Osteocyte (in vitro differentiated cells): ENCODE results near the gene BRICD5. TPM values are rescaled to one million over a fixed set of nuclear protein-coding genes. Genes with fewer than 3 reads are reported as not detected.

Source experiments
- DNase-seq: peaks from one replicate; pipeline ENCODE4 v3.0.0; 2021; ENCODE audit warnings: mixed read lengths; ENCODE audit not compliant: unreplicated experiment; ENCODE audit errors: extremely low spot score
- H3K27ac Mint-ChIP-seq: one replicate; pipeline ENCODE4 v1.8.0; 2021; ENCODE audit warnings: mild to moderate bottlenecking, mixed read lengths; ENCODE audit not compliant: unreplicated experiment
- H3K27me3 Mint-ChIP-seq: one replicate; pipeline ENCODE4 v1.8.0; 2021; ENCODE audit warnings: mixed read lengths; ENCODE audit not compliant: unreplicated experiment
- H3K36me3 Mint-ChIP-seq: one replicate; pipeline ENCODE4 v1.8.0; 2021; ENCODE audit warnings: mixed read lengths; ENCODE audit not compliant: unreplicated experiment
- H3K4me1 Mint-ChIP-seq: one replicate; pipeline ENCODE4 v1.8.0; 2021; ENCODE audit warnings: mixed read lengths; ENCODE audit not compliant: unreplicated experiment
- H3K4me3 Mint-ChIP-seq: one replicate; pipeline ENCODE4 v1.8.0; 2021; ENCODE audit warnings: mild to moderate bottlenecking, moderate library complexity, mixed read lengths; ENCODE audit not compliant: unreplicated experiment
- H3K9me3 Mint-ChIP-seq: one replicate; pipeline ENCODE4 v1.8.0; 2021; ENCODE audit warnings: mixed read lengths; ENCODE audit not compliant: unreplicated experiment
- total RNA-seq: library from RNA; stranded (reverse); gene quantifications from 2 replicates; pipeline ENCODE4 v1.2.1, GENCODE V29; 2021
- TF ChIP-seq, protein P1 (sequence below): fragments of 200-600 bp; sonication (generic); IDR thresholded peaks from 2 replicates; pipeline ENCODE4 v1.5.0; 2021; ENCODE audit warnings: antibody characterized with exemption, mild to moderate bottlenecking, moderate library complexity

The BRICD5 gene
- total RNA-seq, 1 donor from 2014 or later, result 6.6 TPM

DNA sequence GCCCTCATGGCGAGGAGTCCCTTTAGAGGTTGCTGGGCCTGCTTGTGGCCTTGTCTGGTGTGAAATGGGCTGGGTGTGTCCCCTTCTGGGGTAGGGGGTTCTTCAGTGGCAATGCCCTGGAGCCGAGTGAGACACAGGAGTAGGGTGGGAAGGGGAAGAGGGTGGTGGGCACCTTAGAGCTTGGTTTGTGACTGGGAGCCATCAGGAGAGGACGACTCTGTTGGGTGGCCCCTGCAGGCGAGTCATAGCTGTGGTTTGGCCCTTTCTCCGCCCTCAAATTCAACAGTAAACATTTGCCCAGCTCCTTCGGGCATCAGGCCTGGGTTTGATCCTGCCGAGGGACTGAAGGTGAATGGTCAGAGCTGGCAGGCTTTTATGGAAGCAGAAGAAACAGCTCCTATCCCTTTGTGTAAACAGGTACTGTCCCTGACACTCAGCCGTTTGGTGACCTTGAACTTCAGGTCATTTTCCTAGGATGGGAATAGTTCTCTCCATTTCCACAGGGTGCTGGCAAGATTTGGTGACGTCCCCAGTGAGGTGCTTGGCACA is 15.7 kb upstream of the BRICD5 start:
- TF ChIP-seq, protein P1, sequence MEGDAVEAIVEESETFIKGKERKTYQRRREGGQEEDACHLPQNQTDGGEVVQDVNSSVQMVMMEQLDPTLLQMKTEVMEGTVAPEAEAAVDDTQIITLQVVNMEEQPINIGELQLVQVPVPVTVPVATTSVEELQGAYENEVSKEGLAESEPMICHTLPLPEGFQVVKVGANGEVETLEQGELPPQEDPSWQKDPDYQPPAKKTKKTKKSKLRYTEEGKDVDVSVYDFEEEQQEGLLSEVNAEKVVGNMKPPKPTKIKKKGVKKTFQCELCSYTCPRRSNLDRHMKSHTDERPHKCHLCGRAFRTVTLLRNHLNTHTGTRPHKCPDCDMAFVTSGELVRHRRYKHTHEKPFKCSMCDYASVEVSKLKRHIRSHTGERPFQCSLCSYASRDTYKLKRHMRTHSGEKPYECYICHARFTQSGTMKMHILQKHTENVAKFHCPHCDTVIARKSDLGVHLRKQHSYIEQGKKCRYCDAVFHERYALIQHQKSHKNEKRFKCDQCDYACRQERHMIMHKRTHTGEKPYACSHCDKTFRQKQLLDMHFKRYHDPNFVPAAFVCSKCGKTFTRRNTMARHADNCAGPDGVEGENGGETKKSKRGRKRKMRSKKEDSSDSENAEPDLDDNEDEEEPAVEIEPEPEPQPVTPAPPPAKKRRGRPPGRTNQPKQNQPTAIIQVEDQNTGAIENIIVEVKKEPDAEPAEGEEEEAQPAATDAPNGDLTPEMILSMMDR, result no peak
- H3K4me3 Mint-ChIP-seq, result peak overlapping the region; percentile 36
- peak; percentile 76 for DNase-seq
- peaks cover 20% of the 10 kb centered on the region for H3K4me1 Mint-ChIP-seq
- peak overlapping the region; percentile 50 for H3K27ac Mint-ChIP-seq
- no peaks in the 10 kb centered on the region for H3K27me3 Mint-ChIP-seq
- no peaks in the 10 kb centered on the region for H3K9me3 Mint-ChIP-seq
- H3K36me3 Mint-ChIP-seq, result peaks cover 7% of the 10 kb centered on the region

DNA sequence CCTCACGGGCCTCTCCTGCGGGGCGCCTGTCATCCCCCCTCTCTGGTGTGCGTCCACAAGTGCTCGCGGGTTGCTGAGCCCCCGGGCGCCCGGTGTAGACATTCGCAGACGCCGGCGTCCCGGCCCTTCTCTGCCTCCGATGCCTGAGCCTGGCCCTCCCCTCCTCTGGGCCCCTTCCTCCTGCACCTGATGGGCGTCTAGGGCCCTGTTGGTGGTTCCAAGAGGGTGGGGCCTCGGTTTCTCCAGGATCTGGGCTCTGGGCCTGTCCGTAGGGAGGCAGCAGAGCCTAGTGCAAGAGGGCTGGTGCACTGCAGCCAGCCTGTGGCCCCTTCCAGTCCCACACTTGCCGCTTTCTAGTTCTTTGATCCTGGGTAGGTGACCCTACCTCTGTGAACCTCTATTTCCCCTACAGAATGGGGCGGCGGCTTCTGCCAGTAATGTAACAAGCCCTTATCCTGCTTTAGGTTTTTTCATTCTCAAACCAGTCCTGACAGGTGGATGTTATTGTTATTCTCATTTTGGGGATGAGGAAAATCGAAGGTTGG is 13.4 kb upstream of the BRICD5 start:
- Mint-ChIP-seq H3K36me3 (no peaks in the 10 kb centered on the region), H3K27me3 (no peaks in the 10 kb centered on the region), H3K4me1 (peaks cover 20% of the 10 kb centered on the region), H3K9me3 (no peaks in the 10 kb centered on the region), H3K4me3 (peak overlapping the region; percentile 79), H3K27ac (peak overlapping the region; percentile 68)
- TF ChIP-seq, protein P1, result peak; percentile 43
- peak; percentile 85 for DNase-seq

DNA sequence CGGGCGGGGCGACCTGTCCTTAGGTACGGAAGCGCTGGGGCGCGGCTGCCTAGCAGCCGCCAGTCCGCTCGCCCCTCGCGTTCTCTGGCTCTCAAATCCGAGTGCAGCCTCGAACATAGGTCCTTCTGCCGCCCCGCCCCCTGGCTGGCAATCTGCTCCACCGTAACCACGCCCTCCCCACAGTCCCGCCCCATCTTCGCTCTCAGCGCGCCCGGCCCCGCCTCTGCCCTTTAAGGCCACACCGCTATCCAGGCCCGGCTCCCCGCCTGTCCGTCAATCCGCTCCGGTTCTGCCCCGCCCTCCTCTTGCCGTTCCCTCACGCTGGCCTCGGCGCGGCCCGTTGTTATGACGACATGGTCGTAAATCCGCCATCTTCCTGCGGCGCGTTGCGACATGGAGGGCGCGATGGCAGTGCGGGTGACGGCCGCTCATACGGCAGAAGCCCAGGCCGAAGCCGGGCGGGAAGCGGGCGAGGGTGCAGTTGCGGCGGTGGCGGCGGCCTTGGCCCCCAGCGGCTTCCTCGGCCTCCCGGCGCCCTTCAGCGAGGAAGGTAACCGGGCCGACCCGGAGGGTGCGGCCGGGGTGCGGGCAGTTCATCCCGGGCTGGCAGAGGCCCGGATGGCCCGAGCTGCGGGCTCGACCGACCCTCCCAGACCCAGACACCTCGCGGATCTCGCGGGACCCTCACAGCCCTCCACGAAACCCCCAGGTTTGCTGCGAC is 12.7 kb upstream of the BRICD5 start, which contains the start of gene E4F1:
Gene E4F1 (plus strand): TSS at position 371 of the 721 bp plus-strand sequence. CDS start 23 bp downstream, at position 394.
- Mint-ChIP-seq H3K4me1 (peaks cover 20% of the 10 kb centered on the region), H3K4me3 (peak within 1 kb of the TSS; percentile 79), H3K36me3 (no peaks in the 10 kb centered on the region), H3K27me3 (no peaks in the 10 kb centered on the region), H3K27ac (peak within 1 kb of the TSS; percentile 69), H3K9me3 (no peaks in the 10 kb centered on the region)
- peak; percentile 100 for DNase-seq
- TF ChIP-seq, protein P1, result no peak

DNA sequence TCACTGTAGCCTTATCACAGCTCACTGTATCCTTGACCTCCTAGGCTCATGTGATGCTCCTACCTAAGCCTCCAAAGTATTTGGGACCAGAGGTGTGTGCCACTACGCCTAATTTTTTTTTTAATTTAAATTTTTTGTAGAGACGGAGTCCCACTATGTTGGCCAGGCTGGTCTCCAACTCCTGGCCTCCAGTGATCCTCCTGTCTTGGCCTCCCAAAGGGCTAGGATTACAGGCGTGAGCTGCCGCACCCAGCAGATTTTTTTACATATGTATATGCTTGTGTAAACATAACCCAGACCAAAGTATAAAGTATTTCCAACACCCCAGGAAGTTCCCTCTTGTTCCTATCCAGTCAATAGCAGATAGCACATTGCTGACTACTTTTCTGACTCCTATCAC is 5.7 kb upstream of the BRICD5 start:
- peak overlapping the region; percentile 74 for H3K4me3 Mint-ChIP-seq
- no peaks in the 10 kb centered on the region for H3K27me3 Mint-ChIP-seq
- H3K4me1 Mint-ChIP-seq, result peaks cover 21% of the 10 kb centered on the region
- no peaks in the 10 kb centered on the region for H3K36me3 Mint-ChIP-seq
- no peak overlapping the region for H3K27ac Mint-ChIP-seq
- no peak for DNase-seq
- no peaks in the 10 kb centered on the region for H3K9me3 Mint-ChIP-seq
- TF ChIP-seq, protein P1, result no peak

DNA sequence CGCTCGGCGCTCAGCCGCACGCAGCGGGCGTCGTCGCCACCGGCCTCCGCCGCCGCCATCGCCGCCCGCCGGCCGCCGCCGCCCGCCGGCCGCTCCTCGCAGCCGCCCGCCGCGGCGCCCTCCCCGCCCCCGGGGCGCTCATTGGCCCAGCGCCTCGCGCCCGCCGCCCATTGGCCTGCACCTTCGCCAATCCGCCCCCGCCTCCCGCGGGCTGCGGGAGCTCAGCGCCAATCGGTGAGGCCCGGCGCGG is 4.0 kb upstream of the BRICD5 start, which contains the start of gene PGP:
Gene PGP (minus strand): TSS at position 122 of the 250 bp plus-strand sequence. CDS start 63 bp downstream, at position 59.
- Mint-ChIP-seq H3K27me3 (no peaks in the 10 kb centered on the region), H3K4me1 (peaks cover 21% of the 10 kb centered on the region), H3K27ac (peak within 1 kb of the TSS; percentile 90), H3K4me3 (peak within 1 kb of the TSS; percentile 74), H3K36me3 (peaks cover 3% of the 10 kb centered on the region), H3K9me3 (no peaks in the 10 kb centered on the region)
- no peak for DNase-seq
- TF ChIP-seq, protein P1, result no peak
